Activated T-helper 9 cell treated with anti-CD3 and anti-CD28 coated beads, Interleukin-2, amount 50 U/mL, for 16 hours (primary cell): ENCODE results near the gene KCND3.

Experiments used
- DNase-seq: peaks from one replicate; pipeline ENCODE4 v3.0.0-alpha.2; 2020; ENCODE audit warnings: low read depth

Gene KCND3

DNA sequence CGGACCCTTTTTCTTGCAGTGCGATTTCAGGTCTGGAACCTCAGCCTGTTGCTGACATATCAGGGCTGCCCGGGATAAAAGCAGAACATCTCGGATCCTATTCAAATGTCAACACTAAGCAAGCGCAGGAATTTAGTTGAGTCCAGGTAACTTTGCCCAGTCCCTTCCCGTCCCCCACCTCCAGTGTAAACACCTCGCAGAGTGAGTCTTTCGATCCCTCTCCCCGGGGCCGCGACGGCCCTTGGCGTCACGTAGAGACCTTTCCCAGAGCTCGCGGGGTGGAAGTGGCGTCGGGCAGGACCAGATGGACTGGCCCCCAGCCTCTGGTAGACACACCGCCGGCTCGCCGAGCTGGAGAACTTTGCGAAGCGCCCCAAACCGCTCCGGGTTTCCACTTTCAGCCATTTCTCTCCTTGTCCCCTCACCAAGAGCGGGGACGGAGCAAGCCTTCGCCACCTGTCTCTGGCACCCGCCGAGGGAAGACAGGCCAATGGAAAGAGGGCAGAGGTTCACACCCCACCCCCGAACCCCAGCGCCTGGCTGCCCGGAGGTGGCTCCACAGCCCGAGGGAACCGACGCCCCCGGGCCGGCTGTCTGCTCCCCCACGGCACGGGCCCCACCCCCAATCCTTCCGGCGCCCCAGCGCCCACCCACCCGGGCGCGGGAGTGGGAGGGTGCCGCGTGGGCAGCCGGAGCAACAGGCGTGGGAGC, 570 bp downstream of the KCND3 start:
- DNase-seq, result no peak

DNA sequence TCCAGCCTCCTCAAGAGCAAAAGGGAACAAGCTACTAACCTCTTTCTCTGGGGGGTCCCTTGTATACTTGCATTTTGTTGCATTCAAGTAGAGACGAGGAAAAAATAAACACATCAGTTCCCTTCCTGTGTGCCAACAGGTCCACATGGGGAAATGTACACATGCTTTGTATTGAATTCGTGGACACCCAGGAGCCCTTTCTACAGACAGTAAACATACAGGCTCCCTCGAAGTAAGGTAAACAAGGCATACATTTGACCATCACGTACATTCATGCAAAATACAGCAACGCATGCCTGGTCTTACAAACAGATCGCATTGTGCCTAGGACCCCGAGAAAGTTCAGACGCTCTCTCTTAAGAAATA, 1.1 kb downstream of the KCND3 start:
- DNase-seq, result no peak

DNA sequence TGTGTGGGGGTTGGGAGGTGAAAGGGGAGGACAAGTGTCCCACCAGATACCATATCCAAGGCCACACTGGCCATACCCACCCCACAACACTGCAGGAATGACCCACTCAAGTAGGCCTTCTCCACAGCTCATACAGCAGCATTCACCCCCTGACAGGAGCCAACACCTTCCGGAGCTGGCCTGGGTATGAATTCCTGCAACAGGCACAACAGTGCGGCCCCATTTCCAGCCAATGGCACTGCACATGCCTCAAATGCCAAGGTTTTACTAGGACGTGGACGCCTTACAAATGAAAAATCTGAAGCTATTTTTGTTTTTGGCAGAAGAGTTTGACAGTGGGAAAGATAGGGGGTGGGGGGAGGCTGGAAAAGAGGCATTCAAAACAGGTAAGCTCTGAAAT, 2.0 kb downstream of the KCND3 start:
- DNase-seq, result no peak

DNA sequence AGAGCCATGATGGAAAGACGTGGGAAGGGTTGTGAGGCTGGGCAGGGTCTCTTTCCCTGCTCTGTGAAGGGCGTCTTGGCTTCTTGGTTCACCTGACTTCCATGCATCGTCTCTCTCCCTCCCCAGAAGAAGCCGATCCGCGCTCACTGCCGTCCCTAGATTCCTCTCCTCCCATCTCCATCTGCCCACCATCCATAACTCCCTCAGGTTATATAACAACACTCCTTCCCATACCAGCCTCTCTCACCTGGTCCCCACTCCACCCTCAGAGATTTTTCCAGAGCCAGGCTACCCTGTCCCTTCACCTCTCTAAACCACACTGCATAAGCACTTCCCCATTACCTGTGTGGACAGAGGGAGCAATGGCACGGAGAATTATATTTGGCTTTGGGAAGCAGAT, 6.0 kb downstream of the KCND3 start:
- DNase-seq, result no peak

DNA sequence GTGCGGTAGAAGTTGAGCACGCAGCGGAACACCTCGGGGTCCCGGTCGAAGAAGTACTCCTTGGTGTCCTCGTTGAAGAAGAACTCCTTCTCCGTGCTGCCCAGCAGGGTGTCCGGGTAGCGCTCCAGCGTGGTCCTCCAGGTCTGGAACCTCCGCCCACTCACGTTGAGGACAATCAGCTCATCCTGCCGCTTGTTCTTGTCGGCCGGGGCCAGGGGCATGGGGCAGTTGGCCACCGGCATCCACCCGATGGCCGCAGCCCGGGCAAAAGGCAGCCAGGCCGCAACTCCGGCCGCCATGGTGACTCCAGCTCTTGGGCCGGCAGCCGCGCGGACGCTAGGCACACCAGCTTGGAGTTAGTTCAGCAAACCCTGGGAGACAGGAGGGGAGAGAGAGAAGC, 7.0 kb downstream of the KCND3 start:
- no peak for DNase-seq

- no peak for DNase-seq
Measured at GRCh38 chr1:111981871-111982270, 7.6 kb downstream of the KCND3 start.

- no peak for DNase-seq
Measured at GRCh38 chr1:111981090-111981489, 8.4 kb downstream of the KCND3 start.

DNA sequence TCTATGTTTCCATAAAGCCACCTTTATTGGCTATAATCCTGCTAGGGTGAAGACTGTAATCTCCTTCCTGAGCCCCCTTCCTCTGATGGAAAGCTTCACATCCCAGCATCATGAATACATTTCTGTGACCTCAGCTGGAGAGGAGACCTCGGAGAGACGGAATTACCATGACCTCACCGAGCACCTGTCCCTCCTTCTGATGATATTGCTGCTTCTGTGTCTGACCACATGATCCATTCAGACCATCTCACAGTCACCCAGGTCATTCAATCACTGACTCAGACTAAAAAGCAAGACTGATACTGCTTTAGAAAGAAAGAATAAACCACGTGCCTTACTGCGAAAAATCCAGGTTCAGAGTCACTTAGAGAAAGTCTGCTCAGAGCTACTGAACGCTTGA, 8.8 kb downstream of the KCND3 start:
- no peak for DNase-seq

GRCh38 chr1:111978695-111979094, 10.8 kb downstream of the KCND3 start:
- no peak for DNase-seq

- DNase-seq, result no peak
Measured at GRCh38 chr1:111977378-111977777, 12.1 kb downstream of the KCND3 start.

DNA sequence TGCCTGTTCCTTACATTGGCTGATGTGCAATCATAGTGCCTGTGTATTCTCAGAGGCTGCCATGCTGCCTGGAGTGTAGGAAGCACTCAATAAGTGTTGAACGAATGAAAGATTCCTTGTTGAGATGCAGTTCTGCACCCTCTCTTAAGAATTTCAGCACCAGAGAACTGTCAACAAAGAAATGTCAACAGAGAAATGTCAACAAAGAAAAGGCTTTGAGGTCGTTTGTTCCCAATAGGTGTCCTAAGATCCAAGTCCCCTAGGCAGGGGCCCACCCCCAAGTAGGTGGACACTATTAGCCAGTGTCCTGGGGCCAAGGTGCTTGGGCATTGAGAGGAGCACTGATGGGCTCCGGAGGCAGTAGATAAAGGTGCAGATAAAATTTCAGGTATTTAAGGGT, 12.6 kb downstream of the KCND3 start:
- no peak for DNase-seq

GRCh38 chr1:111976332-111976731, 13.1 kb downstream of the KCND3 start:
- no peak for DNase-seq

- DNase-seq, result no peak
Measured at GRCh38 chr1:111973150-111973790, 16.2 kb downstream of the KCND3 start.

DNA sequence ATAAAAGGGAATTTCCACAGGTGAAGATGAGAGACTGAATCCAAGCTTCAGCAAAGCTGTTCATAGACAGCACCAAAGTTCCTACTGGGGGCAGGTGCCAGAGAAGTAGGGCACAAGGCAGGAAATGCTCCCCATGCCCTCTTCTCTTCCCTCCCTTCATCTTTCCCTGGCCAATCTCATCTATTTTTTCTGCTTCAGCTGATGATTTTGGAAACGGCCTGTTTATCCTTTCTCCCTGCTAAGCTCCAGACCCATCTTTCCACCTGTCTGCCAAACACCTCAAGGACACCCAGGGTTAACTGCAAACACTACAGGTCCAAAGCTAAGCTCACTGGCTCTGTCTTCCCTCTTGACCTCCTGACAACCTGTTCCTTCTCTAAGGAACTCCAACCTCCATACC, 18.1 kb downstream of the KCND3 start:
- no peak for DNase-seq

GRCh38 chr1:111968511-111968910, 21.0 kb downstream of the KCND3 start:
- no peak for DNase-seq

DNA sequence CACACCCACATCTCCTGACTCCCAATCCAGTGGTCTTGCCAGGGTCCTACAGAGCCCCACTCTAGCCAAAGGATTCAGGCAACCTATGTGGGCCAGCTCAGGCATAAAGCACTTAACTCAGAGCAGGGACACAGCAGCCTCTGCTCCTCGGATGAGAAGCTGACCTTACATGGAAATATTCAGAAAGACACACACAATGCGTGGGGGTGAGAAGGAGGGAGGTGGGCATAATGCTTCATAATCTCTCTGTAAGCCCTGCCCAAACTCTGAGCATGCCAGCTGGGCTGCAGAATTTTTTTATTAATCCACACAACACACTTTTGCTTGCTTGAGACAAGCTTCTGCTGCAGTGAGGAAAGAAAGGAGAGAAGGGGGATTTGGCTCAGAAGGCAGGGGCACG, 21.6 kb downstream of the KCND3 start:
- no peak for DNase-seq

- DNase-seq, result no peak
Measured at GRCh38 chr1:111967067-111967690, 22.3 kb downstream of the KCND3 start.

DNA sequence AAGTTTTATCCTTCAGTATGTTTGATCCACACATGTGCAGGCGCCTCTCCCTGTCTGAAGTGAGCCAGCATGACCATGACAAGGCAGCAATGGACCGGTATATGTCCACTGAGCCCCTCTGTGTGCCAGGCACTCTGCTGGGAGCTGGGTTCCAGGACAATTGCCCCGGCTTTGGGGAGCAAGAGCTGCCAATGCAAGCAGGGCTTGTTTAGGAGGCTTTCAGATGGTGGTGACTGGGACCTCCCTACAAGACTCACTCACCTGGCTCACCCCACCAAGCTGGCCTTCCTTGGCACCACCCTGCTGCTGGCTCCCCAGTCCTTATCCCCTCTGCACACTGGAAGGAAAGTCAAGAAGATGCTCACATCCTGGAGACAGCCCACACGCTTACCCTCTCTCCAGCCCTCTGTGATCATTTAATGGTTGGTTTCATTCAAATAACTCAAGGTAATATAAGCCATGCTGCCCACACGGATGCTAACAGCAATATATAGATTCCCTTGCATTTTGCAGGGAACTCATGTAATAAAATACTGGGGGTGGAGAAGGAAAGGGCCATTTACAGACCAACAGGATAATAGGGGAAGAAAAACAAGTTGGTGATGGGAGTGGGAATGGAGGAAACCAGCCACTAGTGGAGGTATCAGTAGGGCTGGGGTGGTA, 23.6 kb downstream of the KCND3 start:
- DNase-seq, result no peak

- no peak for DNase-seq
Measured at GRCh38 chr1:111963985-111964738, 25.3 kb downstream of the KCND3 start.

DNA sequence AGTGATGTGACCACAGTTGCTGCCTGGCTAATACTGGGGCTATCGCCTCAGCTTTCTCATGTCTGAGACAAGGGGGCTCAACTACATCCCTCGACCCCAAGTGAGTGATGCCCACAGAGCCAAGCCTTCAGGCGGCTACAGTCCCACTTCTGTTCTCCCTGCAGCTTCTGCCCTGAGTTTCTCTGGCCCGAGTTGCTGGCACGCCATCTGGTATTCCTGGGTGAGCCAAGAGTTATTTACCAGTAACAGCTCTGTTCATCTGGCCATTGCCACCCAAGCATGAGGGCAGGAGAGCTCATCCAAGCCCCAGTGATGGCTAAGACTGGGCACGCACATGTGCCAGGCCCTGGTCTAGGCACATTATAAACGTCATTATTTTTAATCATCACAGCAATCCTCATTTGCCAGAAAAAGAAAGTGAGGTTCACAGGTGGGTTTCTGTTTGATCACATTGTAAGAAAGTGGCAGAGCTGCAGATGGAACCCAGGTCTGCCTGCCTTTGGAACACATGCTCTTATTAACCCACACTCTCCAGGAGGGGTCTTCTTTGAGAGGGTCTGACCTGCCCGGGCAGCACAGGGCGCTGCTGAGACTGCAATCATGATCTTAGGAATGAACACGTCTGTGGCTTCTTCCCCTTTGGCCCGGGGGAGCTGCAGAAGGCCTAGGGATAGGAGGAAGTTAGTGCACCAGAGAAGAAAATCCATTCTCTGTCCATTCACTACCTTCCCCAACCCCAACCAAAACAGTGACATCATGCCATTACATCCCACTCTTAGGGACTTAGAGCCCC, 27.5 kb downstream of the KCND3 start:
- DNase-seq, result no peak

DNA sequence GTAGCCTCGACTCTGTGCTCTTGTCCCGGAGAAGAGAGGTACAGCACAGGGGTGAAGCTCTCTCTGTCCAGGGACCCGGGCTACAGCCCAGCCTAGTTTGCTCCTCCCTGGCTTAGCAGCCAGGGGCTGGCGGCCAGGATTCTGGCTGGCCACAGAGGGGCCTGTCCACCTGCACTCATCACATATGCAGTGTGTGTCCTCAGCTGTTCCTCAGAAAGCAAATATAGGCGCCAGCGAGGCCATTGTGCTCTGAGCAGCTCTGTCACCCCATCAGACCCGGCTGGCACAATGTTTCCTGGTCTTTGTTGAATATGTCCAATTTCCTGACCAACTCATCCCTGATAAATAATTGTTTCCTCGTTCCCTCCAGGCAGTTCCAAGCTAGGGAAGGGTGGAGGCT, 28.5 kb downstream of the KCND3 start:
- DNase-seq, result no peak

GRCh38 chr1:111959436-111959835, 30.0 kb downstream of the KCND3 start:
- DNase-seq, result no peak
